NCI-H2107 treated with DMSO at 0.1 percent for 48 hours (cell line): ENCODE data around the gene CELSR1.

Source experiments
- DNase-seq: peaks from one replicate; lab custom pipeline; 2025; ENCODE audit not compliant: unreplicated experiment; lab: John Stamatoyannopoulos, UW

CELSR1 gene

GRCh38 chr22:46551996-46552395, 14.6 kb upstream of the CELSR1 start:
- DNase-seq: no peak

- DNase-seq: no peak
Observed at GRCh38 chr22:46551321-46551720, 13.9 kb upstream of the CELSR1 start.

GRCh38 chr22:46549971-46550641, 12.7 kb upstream of the CELSR1 start:
- no peak for DNase-seq

- no peak for DNase-seq
Observed at GRCh38 chr22:46549563-46549840, 12.1 kb upstream of the CELSR1 start.

GRCh38 chr22:46547883-46548244, 10.4 kb upstream of the CELSR1 start:
- no peak for DNase-seq

GRCh38 chr22:46547179-46547882, 9.9 kb upstream of the CELSR1 start:
- DNase-seq: no peak

GRCh38 chr22:46546466-46547178, 9.2 kb upstream of the CELSR1 start:
- DNase-seq: no peak

- no peak for DNase-seq
Observed at GRCh38 chr22:46545086-46545792, 7.8 kb upstream of the CELSR1 start.

GRCh38 chr22:46542011-46542985, 4.9 kb upstream of the CELSR1 start:
- no peak for DNase-seq

GRCh38 chr22:46541536-46541935, 4.1 kb upstream of the CELSR1 start:
- no peak for DNase-seq

GRCh38 chr22:46540874-46541273, 3.5 kb upstream of the CELSR1 start:
- no peak for DNase-seq

GRCh38 chr22:46539169-46539568, 1.7 kb upstream of the CELSR1 start:
- no peak for DNase-seq

GRCh38 chr22:46538814-46539160, 1.4 kb upstream of the CELSR1 start:
- DNase-seq: no peak

- no peak for DNase-seq
Observed at GRCh38 chr22:46537946-46538813, 760 bp upstream of the CELSR1 start.

GRCh38 chr22:46536537-46537224, 739 bp downstream of the CELSR1 start:
- DNase-seq: no peak

GRCh38 chr22:46535876-46536536, 1.4 kb downstream of the CELSR1 start:
- DNase-seq: no peak

GRCh38 chr22:46534901-46535630, 2.4 kb downstream of the CELSR1 start:
- DNase-seq: no peak

- DNase-seq: no peak
Observed at GRCh38 chr22:46534177-46534776, 3.1 kb downstream of the CELSR1 start.
